Fibroblast of pulmonary artery (primary cell): ENCODE measurements around the gene SEMA3C.

Experiments used
- DNase-seq: peaks from one replicate; pipeline ENCODE4 v3.0.0-alpha.2; 2010; ENCODE audit warnings: low read depth
- H3K4me3 ChIP-seq: replicated peaks from 2 replicates; pipeline ENCODE4 v1.5.1; 2011; ENCODE audit warnings: low read depth, mild to moderate bottlenecking, control low read depth, low read length, moderate library complexity
- TF ChIP-seq, protein P1 (sequence below): IDR thresholded peaks from 2 replicates; pipeline ENCODE4 v1.5.1; 2011; ENCODE audit warnings: mild to moderate bottlenecking, control low read depth, low read length, inconsistent platforms; ENCODE audit errors: missing control alignments

Gene SEMA3C

GRCh38 chr7:80869821-80870751 is 48.8 kb downstream of the SEMA3C start:
- DNase-seq = no peak
- TF ChIP-seq, protein P1, sequence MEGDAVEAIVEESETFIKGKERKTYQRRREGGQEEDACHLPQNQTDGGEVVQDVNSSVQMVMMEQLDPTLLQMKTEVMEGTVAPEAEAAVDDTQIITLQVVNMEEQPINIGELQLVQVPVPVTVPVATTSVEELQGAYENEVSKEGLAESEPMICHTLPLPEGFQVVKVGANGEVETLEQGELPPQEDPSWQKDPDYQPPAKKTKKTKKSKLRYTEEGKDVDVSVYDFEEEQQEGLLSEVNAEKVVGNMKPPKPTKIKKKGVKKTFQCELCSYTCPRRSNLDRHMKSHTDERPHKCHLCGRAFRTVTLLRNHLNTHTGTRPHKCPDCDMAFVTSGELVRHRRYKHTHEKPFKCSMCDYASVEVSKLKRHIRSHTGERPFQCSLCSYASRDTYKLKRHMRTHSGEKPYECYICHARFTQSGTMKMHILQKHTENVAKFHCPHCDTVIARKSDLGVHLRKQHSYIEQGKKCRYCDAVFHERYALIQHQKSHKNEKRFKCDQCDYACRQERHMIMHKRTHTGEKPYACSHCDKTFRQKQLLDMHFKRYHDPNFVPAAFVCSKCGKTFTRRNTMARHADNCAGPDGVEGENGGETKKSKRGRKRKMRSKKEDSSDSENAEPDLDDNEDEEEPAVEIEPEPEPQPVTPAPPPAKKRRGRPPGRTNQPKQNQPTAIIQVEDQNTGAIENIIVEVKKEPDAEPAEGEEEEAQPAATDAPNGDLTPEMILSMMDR = no peak
- H3K4me3 ChIP-seq = no peak overlapping the region

- TF ChIP-seq, protein P1 = no peak
- DNase-seq = no peak
- no peak overlapping the region for H3K4me3 ChIP-seq
Measured at GRCh38 chr7:80869106-80869784, 49.6 kb downstream of the SEMA3C start.

- no peak for DNase-seq
- TF ChIP-seq, protein P1 = no peak
- no peak overlapping the region for H3K4me3 ChIP-seq
Measured at GRCh38 chr7:80868566-80868965, 50.3 kb downstream of the SEMA3C start.

DNA sequence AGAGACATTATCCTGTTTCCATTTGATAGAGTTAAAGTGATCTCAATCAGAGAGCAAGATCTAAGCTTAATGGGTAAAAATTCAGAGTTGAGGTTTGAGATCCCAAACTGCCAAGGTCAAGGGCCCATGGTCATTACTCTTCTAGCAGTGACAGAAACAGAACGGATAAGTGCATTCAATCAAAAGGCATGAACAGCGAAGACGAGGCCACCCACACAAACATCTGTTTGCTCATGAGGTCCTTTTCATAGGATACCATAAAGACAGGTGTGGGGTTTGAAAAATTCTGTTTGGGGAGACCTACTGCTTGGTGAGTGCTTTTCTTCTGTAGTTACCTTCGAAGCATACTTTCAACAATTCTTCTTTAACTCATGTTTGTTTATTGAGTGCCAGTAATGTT is 58.3 kb downstream of the SEMA3C start:
- TF ChIP-seq, protein P1 = no peak
- no peak overlapping the region for H3K4me3 ChIP-seq
- DNase-seq = no peak

- DNase-seq = peak; percentile 61
- TF ChIP-seq, protein P1 = no peak
- no peak overlapping the region for H3K4me3 ChIP-seq
Measured at GRCh38 chr7:80859272-80859970, 59.4 kb downstream of the SEMA3C start.

DNA sequence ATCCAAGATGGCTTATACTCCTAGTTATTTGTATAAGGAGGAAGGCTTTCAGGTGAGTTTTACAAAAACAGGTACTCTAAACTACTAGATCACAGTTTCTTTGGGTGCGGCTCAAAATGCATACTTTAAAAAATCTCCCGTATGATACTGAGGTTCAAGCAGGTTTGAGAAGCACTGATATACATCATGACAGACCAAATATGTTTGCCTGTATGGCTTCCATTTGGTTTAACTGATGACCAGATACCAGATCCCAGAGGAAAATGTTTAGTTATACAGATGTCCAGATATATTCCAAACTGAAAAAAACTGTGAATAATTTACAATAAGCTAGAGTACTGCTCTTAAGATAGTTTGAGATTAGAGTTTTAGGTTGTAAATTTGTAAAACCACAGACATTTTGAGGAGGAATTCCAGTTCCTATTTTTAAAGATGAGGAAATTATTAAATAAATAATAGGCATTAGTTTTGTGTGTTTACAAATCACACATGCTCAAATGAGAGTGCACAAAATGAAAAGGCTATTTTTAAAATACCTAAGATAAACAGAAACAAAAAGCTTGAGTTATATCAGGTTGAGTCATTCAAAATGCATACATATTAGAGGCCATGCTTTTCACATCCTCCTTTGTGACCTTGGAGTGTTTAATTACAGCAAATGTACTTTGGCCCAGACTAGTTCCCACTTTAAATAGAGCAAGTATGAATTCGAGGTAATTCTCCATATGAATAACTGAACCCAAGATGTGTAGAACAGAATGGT is 60.5 kb downstream of the SEMA3C start:
- TF ChIP-seq, protein P1 = no peak
- no peak overlapping the region for H3K4me3 ChIP-seq
- DNase-seq = peak; percentile 31
